GM19238 (cell line): Measurements from ENCODE around the gene C17orf113.
A peak's percentile ranks its signal among the peaks of the same experiment; 100 is the strongest.

Experiments
- DNase-seq: peaks from one replicate; pipeline ENCODE4 v3.0.0; 2011; ENCODE audit warnings: low spot score; ENCODE audit not compliant: insufficient read length

Gene C17orf113

GRCh38 chr17:42050393-42051012 lies at the start of gene C17orf113:
TSS of gene C17orf113 (minus strand) at chr17:42050601. CDS start at chr17:42043376, 7,225 bp downstream.
- DNase-seq: peak; percentile 72

DNA sequence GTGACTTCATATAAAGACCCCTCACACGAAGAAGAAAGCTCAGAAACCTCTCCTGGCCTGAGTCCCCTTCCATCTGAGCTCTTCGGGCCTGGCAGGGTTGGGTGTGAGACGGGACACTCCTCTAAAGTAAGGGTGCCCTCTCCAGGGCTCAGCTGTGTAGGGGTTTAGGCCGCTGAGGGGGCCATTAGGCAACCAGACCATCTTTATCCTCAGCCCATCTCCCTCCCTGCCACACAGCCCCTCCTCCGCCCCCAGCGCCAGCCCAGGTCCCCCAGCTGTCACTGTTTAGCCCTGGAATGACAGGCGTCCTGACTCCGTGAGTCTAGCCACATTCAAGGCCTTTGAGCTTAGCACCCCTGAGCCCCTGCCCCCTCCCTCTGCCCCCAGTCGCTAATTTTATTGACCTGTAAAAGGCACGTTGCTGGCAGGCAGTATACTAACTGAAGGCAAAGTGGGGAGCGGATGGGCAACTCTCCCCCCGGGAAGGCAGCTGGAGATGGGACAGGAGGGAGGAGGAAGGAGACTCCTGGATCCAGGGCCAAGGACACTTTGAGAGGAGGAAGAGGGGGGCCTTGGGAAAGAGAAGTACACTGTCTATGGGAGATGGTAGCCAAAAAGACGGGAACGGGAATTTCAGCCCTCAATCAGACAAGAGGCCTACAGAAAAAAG lies 48.5 kb upstream of the C17orf113 start:
- no peak for DNase-seq

DNA sequence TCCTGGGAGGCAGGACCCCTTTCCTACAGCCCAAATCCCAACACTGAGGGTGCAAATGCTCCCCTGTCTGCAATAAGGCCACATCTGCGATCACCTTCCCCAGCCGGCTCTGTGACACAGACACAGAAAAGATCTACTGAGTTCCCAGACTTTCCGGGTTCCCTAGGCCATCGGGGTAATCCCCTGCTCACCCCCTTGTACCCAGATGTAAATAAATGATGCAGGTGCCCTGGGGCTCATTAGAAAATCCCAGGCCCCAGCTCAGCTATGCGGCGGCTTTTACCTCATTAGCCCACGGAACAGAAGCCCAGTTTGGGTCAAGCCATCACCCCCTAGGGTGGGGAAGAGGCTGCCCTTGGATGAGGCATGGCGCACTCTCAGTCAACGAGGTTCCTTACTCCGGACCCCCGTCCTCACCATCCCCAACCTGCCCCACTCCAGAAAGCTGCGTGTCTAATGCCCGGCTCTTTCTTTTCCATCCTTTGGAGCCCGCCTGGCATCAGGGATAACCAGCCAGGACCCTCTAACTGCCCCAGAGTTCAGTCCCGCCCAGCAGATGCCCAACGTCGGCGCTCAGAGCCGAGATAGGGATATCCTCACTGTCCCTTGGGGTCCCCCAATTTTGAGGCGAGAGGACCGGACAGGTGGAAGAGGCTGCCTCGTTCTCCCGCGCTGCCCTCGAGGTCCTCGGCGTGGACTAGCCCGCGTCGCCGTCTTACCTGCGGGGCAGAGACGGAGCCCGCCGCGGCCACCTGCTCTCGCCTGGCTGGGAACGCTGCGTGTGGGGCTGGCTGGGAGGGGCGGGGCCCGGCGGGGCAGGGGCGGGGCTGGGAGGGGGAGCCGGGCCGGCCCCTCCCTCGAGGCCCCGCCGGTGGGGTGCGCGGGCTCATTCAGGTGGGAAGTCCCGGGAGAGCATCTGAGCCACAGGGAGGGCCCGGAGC lies 47.6 kb upstream of the C17orf113 start, which contains the start of gene ZNF385C:
TSS of gene ZNF385C (minus strand) at position 783 of the 941 bp plus-strand sequence. CDS start 35,417 bp downstream, outside the sequence.
- peak; percentile 41 for DNase-seq

GRCh38 chr17:42096360-42097111 lies 46.1 kb upstream of the C17orf113 start:
- DNase-seq: no peak

GRCh38 chr17:42094375-42095069 lies 44.1 kb upstream of the C17orf113 start:
- no peak for DNase-seq

DNA sequence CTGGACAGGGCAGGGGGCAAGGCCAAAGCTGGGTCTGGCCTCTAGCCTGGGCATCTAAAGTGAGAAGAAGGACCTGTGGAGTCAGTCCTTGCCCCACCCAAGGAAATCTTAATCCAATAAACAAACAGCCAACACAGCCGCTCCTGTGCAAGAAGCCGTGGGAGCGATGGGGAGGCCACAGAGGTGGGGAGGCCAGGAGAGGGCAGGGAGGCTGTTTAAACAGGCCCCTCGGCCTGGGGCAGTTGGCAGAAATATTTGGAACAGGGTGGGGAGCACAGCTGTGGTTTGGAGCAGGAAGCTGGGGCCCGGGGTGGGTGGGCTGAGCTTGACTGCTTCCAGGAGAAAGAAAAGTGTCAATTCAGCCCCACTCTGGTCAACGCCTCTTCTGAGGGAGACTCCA lies 42.5 kb upstream of the C17orf113 start:
- DNase-seq: no peak

DNA sequence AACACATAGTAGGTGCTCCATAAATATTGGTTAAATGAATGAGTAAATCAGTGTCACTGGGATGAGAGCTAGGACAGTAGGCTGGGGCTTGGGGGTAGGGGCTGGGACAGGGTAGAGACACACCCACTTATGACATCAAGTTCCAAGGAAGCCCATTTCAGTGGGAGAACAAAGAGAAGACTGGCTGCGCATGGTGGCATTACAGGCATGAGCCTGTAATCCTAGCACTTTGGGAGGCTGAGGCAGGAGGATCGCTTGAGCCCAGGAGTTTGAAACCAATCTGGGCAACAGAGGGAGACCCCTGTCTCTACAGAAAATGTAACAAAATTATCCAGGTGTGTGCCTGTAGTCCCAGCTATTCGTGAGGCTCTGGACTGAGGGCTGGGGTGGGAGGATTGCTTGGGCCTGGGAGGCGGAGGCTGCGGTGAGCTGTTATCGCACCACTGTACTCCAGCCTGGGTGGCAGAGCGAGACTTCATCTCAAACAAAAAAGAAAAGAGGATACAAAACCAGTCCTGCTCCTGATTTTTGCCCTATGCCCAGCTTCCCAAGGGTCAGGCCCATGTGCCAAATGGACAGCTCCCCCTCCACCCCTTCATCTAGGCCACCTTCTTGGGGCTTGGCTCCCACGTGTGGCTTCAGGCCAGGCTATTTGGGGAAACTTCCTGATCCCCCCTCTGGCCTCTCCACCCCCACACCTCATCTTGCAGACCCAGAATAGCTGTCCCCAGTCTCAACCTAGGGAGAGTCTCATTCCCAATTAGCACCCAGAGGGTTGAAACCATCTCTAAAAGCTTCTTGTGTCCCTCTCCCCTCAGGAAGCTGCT lies 40.8 kb upstream of the C17orf113 start:
- DNase-seq: no peak

- DNase-seq: no peak
Measured at GRCh38 chr17:42088736-42089135, 38.3 kb upstream of the C17orf113 start.

GRCh38 chr17:42087736-42088705 lies 37.6 kb upstream of the C17orf113 start:
- no peak for DNase-seq

DNA sequence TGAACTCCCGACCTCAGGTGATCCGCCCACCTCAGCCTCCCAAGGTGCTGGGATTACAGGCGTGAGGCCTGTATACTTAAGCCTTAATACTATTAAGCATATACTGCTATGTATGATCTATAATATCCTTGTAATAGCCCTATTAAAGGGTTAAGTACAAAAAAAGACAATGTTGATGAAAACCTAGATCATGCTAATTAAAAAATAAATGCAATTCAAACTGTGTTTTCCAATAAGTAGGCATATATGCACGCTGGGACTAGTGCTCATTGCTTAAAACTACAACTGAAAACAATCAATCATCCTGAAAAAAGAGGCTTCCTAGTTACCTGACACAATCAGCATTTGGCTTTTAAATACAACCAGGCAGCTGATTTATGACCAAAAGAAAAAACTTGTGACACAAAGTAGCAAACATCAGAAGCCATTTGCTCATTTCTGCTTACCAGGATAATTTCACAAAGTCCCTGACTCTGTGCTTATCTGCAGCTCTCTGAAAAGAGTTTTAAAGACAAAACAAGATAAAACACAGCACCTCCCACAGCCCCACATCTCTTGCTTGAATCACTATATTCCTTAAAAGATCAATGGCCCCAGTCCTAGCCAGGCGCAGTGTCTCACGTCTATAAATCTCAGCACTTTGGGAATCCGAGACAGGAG lies 36.8 kb upstream of the C17orf113 start:
- DNase-seq: no peak

- no peak for DNase-seq
Measured at GRCh38 chr17:42081516-42082129, 31.2 kb upstream of the C17orf113 start.

DNA sequence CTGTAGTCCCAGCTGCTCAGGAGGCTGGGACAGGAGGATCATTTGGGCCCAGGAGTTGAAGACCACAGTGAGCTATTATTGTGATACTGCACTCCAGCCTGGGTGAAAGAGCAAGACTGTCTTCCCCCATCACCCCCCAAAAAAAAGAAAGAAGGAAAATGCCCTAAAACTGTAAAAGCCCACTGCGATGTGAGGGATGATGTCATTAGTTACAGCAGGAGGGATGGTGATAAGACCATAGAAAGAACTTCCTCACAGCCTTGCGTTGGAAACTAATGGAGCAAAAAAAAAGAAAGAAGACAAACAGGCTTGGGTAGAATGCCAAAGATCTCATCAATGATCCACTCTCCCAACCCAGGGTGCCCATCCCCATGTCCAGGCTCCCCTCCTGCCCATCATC lies 29.1 kb upstream of the C17orf113 start:
- DNase-seq: no peak

DNA sequence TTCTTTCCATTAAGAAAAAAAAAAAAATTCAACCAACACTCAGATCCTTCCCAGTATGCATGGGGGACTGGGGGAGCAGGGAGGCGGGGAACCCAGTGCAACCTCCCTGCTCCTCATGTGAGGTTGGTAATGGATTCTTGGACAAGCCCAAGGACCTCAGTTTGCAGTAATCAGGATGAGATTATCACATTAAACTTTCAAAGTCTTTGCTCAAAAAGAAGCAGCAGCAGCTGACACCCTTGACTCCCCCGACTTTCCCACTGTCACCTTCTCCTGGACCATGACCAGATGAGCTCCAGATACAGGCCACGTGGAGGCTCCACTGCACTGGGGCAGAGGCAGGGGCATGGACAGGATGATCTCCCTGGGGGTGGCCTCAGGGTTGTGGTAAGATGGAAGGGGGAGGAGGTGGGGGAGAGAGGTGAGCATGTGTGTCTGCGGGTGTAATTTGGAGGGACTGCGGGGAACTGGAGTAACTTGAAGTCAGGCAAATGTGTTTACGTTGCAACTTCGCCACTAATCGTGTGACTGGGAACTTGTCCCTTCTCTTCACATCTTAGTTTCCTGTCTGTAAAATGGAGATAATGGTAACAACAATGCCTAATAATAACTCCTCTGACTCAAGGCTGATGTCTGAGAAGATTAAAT lies 28.1 kb upstream of the C17orf113 start:
- DNase-seq: no peak

DNA sequence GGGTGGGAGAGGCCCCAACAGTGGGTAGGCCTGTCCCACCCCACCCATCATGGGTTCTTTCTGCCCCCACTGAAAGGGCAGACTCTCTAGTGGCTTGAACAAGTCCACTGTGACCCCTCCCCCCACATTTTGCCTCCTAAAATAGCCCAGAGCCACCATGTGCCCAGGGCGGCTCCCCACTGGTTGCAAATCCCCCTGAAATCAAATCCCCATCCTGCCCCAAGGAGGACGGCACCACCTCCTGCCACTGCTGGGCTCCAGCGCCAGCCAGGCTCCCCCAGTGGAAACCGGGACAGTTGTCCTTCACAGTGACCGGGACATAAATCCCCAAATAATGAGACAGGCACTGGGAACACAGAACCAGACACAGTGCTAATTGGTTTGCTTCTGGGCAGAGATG lies 27.4 kb upstream of the C17orf113 start:
- no peak for DNase-seq

DNA sequence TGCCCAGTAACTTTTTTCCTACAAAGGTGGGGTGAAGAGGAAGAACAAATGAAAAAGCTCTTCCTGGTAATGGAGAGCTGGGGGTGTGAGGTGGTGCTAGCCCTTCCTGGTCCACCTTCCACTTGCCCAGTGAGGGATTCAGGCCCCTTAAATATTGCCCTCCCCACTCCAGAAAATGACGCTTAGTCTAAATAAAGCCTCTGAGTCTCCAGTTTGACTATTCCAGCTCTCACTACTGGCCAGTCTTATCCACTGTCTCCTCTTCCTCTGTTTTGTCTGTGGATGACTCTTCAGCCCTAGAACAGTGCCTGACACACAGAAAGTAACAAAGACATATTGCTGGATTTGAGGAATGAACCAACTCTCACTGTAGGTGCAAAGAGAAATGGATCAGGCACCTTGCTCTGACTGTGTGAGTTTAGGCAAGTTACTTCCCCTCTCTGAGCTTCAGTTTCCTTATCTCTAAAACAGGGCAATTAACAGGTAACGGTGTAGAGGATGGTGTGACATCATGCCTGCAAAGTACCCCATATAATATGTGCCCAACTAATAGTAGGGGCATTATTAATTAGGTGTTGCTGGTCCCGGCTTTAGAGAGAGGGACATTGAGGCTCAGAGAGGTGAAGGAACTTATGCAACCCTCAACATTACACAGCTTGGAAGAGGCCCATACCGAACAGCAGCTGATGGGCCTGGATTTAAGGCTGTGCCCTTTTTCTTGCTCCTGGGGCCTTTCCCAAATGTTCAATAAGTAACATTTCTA lies 26.6 kb upstream of the C17orf113 start:
- DNase-seq: no peak

GRCh38 chr17:42075789-42076188 lies 25.4 kb upstream of the C17orf113 start:
- no peak for DNase-seq
